Activated CD8-positive, alpha-beta memory T cell treated with anti-CD3 and anti-CD28 coated beads for 36 hours (primary cell): ENCODE data around the gene NPHP1. TPM values are rescaled to one million over a fixed set of nuclear protein-coding genes. Genes with fewer than 3 reads are reported as not detected.
"Not testable (repeated sequence)": the region's sequence is repeated elsewhere in the genome, so short reads cannot be mapped to it uniquely, and the experiment has no call there.

Experiments
- CTCF ChIA-PET: fragments of 350-600 bp; sonication (Branson Sonifier 250); formaldehyde crosslinking; loops from one replicate; lab custom pipeline; 2021; ENCODE audit warnings: antibody characterized with exemption; lab: Charles Lee
- POLR2A ChIA-PET: fragments of 350-600 bp; sonication (Branson Sonifier 250); formaldehyde crosslinking; loops from one replicate; lab custom pipeline; 2021; ENCODE audit warnings: antibody characterized with exemption; lab: Charles Lee
- total RNA-seq, 2 experiments: library from RNA; stranded (reverse); gene quantifications; one replicate each; pipeline ENCODE4 v1.2.3, GENCODE V29; 2021

NPHP1 gene
- total RNA-seq: 1 to 10 TPM; 1.9 to 2.5 TPM

GRCh38 chr2:110204408-110205385, at the start of gene NPHP1:
Gene NPHP1 (minus strand): TSS chr2:110205013. CDS start chr2:110204968, 45 bp downstream.
- ChIA-PET POLR2A (no interaction called here), CTCF (no interaction called here)

GRCh38 chr2:110248081-110248795, 43.4 kb upstream of the NPHP1 start:
- CTCF ChIA-PET, POLR2A ChIA-PET: not testable (repeated sequence)

GRCh38 chr2:110245488-110246435, 40.9 kb upstream of the NPHP1 start:
- CTCF ChIA-PET, POLR2A ChIA-PET: not testable (repeated sequence)

GRCh38 chr2:110243283-110243682, 38.5 kb upstream of the NPHP1 start:
- POLR2A ChIA-PET: not testable (repeated sequence)

GRCh38 chr2:110234514-110234913, 29.7 kb upstream of the NPHP1 start:
- POLR2A ChIA-PET, CTCF ChIA-PET: not testable (repeated sequence)

More at GRCh38 chr2:110243283-110243682, 38.5 kb upstream of the NPHP1 start:
- CTCF ChIA-PET: not testable (repeated sequence)

GRCh38 chr2:110229886-110230285, 25.1 kb upstream of the NPHP1 start:
- POLR2A ChIA-PET, CTCF ChIA-PET: not testable (repeated sequence)

- CTCF ChIA-PET, POLR2A ChIA-PET: not testable (repeated sequence)
These were observed 17.8 kb upstream of the NPHP1 start for GRCh38 chr2:110222626-110223025.

GRCh38 chr2:110221938-110222337, 17.1 kb upstream of the NPHP1 start:
- ChIA-PET POLR2A (no interaction called here), CTCF (no interaction called here)

GRCh38 chr2:110220190-110220564, 15.4 kb upstream of the NPHP1 start:
- ChIA-PET CTCF (no interaction called here), POLR2A (no interaction called here)

GRCh38 chr2:110219496-110220189, 14.8 kb upstream of the NPHP1 start:
- POLR2A ChIA-PET: no interaction called here
- CTCF ChIA-PET: no interaction called here

GRCh38 chr2:110218889-110219288, 14.1 kb upstream of the NPHP1 start:
- POLR2A ChIA-PET, CTCF ChIA-PET: not testable (repeated sequence)

GRCh38 chr2:110216803-110217202, 12.0 kb upstream of the NPHP1 start:
- ChIA-PET POLR2A (no interaction called here), CTCF (no interaction called here)

- CTCF ChIA-PET: no interaction called here
- POLR2A ChIA-PET: no interaction called here
These were observed 11.4 kb upstream of the NPHP1 start for GRCh38 chr2:110216199-110216598.

- ChIA-PET POLR2A (no interaction called here), CTCF (no interaction called here)
These were observed 10.8 kb upstream of the NPHP1 start for GRCh38 chr2:110215566-110216158.

GRCh38 chr2:110215091-110215490, 10.3 kb upstream of the NPHP1 start:
- CTCF ChIA-PET: interaction anchor here (0.7 kb wide), 1 partner anchor 680 kb away, joined by 3 read pairs; no protein-coding TSS in a partner anchor
- POLR2A ChIA-PET: no interaction called here

- POLR2A ChIA-PET, CTCF ChIA-PET: not testable (repeated sequence)
These were observed 8.7 kb upstream of the NPHP1 start for GRCh38 chr2:110213522-110213921.

- POLR2A ChIA-PET: no interaction called here
These were observed 7.4 kb upstream of the NPHP1 start, which contains the start of gene MTLN for GRCh38 chr2:110211938-110212858. Gene MTLN (minus strand): TSS chr2:110212547. CDS start chr2:110212525, 22 bp downstream.

More at GRCh38 chr2:110211938-110212858, 7.4 kb upstream of the NPHP1 start, which contains the start of gene MTLN:
- CTCF ChIA-PET: no interaction called here
